DMS53 treated with DMSO at 0.1 percent for 48 hours (cell line): Measurements from ENCODE around the gene KCNG4.

Experiments used
- DNase-seq: peaks from one replicate; lab custom pipeline; 2025; ENCODE audit not compliant: unreplicated experiment; lab: John Stamatoyannopoulos, UW

KCNG4 gene

DNA sequence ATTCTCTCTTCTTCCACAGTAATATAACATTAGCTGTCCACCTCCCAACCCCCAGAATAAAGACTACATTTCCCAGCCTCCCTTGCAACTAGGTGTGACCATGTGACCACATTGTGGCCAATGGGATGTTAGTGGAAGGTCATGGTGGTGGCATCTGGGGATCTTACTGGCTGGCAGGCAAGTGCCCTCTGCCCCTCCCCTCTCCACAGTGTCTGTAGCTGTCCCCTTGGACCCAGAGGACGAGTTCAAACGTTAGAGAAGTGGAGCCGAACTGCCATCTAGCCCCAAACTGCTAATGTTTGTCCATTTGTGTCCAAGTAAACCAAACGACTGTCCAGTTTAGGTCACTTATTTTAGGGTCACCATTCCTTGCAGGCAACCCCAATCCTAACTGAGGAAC is 26.6 kb upstream of the KCNG4 start:
- no peak for DNase-seq

DNA sequence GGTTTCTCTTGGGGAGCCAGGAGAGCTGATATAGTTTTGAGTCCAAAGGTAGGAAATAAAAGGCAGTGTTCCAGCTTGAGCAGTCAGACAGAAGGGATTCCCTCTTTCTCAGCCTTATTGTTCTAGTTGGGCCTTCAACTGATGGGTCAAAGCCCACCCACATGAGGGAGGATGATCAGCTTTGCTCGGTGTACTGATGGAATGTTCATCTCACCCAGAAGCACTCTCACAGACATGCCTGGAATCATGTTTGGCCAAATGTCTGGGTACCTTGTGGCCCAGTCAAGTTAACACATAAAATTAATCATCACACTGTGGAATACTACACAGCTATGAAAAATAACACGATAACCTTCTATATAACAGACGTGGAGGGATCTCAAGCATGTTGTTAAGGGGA is 23.1 kb upstream of the KCNG4 start:
- DNase-seq: no peak

DNA sequence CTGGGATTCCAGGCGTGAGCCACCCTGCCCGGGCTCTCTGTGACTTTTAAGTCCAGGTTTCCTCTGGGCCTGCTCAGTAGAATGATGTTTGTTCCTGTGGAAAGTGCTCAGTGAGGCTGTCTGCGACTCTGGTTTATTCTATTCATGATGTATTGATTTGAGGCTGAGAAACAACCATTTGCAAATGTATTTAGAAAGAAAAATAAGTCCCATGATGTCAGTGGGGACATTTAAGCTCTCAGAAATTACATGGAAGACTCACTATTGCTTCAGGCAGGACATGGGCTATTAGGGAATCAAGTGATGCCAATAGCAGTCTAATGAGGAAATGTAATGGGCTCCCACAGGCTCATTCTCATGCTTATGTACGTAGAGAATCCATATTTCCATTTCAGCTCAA is 22.2 kb upstream of the KCNG4 start:
- no peak for DNase-seq

DNA sequence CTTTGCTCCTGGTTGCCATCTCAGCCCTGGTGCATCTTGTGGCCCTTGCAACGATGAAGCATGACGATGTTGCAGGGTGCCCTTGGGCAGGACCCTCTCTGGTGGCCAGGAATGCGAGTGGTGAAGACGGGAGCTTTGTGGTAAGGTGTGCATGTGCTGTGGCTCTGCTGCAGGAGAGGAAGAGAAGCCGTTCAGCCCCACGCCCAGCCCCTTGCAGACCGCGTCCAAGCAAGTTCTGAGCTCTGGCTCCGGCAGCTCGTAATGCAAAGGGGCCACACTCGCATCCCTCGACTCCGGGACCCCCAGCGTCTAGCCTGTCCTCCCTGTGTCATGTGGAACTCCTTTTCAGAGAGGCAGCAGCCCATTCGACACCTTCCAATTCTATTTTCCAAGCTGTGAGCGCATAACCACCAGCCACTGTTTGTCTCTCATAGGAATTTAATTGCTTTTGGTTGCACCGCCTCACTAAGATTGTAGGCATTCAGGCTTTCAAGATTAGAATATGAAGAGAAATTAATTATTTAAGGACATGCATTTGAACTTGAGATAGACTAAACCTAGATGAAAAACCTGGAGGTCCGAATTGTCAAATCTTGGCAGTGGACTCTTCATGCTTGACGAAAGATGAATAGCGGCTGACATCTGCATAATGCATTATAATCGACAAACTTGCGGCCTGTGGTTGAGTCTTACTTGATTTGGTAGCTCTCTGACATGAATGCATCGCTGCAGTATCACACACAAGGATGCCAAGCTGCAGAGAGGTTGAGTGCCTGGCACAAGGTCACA is 21.1 kb upstream of the KCNG4 start:
- DNase-seq: no peak

DNA sequence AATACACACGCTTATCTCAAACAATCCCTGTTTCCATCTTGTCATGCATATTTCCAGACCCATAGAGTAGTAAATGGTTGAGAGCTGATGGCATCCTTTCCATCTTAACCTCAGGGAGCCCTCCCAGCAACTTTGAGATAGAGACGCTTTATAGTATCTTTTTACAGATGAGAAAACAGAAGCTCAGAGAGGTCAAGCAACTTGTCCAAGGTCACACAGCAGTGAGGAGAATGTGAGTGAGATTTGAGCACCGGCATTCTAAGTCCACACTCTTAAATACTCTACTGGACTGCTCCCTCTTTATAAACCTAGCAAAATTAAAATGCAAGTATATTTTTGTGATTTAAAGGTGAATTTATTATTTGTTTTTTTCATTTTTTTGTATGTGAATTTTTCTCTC is 19.9 kb upstream of the KCNG4 start:
- no peak for DNase-seq

DNA sequence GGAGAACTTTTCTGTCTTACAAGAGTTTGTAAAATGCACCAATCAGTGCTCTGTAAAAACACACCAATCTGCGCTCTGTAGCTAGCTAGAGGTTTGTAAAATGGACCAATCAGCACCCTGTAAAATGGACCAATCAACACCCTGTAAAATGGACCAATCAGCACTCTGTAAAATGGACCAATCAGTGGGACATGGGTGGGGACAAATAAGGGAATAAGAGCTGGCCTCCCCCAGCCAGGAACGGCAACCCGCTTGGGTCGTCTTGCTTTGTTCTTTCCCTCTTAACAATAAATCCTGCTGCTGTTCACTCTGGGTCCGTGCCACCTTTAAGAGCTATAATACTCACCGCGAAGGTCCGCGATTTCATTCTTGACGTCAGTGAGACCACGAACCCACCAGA is 18.5 kb upstream of the KCNG4 start:
- DNase-seq: no peak

DNA sequence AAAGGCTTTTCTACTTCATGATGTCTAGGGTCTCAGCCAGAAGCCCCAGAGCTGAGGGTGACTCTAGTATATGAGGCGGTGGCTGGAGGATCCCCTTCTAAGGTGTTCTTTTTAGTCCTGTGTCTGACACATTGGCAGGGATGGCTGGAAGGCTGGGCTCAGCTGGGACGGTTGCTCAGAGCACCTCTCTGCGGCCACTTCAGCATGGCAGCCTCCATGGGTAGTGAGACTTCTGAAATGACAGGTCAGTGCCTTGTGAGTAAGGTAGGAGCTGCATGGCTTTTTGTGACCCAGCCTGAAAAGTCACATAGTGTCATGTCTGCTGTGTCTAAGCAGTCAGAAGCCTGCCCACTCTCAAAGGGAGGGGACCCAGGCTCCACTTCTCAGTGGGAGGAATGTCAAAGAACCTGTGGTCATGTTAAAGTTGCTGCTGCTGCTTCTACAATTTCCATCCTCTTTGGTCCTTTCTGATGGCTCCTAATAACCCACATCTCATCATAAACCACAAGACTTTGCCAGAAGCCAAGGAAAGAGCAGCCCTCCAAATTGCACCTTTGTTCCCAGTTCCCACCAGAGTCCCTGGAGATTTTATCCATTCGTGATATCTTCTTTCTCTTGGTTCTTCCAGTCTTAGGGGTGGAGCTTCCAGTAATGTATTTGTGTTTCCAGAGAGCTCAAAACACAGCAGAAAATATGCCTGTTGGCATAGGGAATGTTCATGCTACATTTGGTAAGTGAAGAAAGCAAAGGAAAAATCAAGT is 15.4 kb upstream of the KCNG4 start:
- DNase-seq: no peak

DNA sequence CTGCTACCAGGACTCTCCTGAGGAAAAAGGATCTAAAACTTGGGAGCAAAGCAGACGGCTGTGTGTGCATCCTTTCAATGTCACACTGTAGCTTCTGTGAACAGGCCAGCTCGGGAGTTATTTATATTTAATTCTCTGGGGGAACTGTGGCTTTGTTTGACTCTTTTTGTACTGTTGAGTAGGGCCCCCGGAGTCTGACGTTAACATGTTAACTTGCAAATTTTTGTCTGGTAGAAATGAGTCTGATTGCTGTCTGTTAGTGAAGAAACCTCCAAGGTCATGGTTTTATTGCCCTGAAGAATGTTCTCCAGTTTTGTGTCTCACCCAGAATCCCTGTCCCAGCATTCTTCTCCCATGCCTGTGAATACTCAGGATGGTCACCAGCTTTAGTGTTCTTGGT is 14.2 kb upstream of the KCNG4 start:
- DNase-seq: no peak

DNA sequence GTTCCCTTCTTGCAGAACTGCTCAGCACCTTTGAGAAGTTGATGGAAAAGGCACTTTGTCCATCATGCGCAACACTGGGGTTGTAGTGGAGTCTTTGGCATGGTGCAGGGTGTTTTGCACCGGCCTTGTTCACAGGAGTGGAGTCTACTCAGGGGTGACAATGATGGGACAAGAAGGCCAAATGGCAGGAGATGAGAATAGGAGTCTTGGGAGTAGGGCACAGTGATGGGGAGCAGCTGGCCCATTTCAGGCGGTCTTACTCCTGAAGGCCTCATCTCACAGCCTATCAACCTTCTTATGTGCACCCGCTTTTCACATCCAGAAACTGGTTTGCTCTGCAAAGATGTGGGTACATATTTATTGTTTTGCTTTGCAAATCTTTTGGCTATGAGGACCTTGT is 13.4 kb upstream of the KCNG4 start:
- DNase-seq: no peak

DNA sequence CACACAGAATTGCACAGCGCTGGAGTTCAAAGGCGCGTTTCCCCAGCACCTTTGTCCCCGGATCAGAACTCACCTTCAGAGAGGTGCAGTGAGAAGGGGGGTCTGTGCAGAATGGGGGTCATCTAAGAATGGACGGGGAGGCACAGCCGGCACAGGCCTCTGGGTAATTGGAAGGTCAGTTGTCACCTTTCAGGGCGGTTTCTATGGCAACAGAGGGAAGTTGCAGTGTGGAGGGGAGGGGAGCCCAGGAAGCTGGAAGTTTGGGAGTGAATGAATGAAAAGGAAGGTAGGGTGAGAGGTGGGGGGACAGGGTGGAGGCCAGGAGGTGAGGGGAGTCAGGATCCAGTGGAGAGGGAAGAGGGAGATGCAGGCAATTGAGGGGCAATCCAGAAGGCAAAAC is 12.4 kb upstream of the KCNG4 start:
- DNase-seq: no peak

DNA sequence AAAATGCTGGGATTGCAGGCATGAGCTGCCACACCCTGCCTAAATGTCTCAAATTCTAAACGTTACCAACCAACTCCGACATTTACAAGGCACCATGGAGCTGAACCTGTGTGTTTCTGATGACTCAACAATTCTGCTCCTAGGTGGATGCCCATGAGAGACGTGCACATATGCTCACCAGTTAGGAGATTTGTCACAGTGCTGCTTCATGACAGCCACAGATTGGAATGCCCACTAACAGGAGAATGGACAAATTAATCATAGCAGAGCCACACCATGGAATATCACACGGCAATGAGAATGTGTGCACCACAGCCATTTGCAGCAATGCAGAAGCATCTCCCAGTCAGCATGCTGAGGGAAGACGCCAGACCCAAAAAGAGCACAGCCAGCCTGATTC is 8.0 kb upstream of the KCNG4 start:
- DNase-seq: no peak

DNA sequence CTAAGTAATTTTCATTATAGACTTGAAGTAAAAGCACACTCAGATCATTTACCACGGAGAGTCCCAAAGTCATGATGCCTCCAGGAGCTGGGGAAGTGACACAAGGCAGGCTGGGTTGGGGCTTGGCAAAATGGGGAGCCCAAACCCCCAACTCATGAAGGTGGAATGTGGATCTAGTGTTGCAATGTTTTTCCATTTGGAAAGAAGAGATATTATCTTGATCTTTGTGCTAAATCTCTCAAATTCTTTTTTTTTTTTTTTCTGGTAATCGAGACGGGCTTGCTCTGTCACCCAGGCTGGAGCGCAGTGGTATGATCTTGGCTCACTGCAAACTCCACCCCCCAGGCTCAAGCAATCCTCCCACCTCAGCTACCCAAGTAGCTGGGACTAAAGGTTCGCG is 7.5 kb upstream of the KCNG4 start:
- DNase-seq: no peak

DNA sequence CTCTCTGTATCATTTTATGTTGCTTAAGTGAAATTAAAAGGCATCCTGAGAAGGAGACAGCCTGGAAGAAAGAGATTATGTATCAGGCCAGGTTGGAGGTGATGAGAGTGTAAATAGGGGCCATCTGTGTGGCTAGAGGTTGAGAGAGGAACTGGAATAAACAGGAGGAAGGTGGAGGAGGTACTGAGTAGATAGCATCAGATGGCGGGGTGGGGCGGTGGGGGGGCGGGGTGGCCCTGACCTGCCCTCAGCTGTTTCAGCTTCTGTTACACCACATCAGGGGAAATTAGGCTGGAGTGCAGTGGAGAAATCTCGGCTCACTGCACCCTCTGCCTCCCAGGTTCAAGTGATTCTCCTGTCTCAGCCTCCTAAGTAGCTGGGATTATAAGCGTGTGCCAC is 6.9 kb upstream of the KCNG4 start:
- DNase-seq: no peak

DNA sequence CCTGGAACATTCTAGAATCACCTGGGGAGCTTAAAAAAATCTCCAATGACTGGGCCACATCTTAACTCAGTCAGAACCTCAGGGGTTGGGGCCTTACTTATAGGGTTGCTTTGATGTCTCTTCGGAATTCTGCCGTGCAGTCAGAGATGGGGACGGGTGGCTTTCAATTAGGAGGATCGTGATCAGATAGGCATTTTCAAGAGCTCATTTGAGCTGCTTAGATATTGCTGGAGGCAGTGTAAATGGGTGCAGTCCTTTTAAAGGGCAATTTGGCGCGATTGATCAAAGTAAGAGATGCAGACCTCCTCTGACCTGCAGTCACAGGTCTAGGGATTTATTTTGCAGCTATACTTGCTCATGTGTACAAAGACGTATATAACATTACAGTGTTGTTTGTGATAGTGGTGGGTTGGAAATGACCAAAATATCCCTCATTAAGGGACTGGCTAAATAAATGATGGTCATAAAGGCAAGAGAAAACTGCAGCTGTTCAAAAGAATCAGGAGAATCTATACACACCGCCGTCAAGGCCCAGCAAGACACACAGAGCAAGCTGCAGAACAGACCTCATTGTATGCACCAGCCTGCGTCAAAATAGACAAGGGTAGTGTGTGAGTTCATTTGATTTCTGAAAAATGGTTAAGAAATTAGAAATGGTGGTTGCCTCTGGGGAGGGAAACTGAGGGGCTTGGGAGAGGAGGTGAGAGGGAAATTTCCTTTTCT is 6.3 kb upstream of the KCNG4 start:
- DNase-seq: no peak

DNA sequence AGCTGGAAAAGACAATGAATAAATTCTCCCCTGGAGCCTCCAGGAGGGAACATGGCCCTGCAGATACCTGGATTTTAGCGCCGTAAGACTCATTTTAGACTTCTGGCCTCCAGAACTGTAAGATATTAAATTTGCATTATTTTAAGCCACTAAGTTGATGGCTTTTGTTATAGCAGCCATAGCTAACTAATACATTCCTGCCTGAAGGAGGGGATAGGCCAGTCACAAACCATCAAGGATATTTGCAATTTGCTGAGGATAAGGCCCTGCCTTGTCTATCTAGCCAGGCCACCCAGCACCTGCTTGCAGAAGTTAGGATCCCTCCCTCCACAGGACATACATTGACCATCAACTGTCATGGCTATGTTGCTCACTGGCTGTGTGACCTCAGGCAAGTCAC is 4.9 kb upstream of the KCNG4 start:
- no peak for DNase-seq

DNA sequence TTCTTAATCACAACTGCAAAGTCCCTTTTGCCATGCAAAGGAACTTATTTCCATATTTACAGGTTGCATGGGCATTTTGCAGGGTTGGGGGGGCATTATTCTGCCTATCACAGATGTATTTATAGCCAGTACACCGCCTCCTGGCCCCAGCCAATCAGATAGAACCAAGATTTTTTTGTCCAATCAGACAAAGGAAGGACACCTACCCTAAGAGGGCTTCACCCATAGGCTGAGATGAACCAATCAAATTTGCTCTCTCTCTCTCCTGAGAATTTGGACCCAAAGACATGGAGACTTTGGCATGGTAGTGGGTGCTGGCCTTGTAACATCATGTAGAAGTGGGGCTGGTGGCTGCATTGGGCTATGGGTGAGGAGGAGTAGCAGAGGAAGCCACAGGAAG is 3.9 kb upstream of the KCNG4 start:
- no peak for DNase-seq

DNA sequence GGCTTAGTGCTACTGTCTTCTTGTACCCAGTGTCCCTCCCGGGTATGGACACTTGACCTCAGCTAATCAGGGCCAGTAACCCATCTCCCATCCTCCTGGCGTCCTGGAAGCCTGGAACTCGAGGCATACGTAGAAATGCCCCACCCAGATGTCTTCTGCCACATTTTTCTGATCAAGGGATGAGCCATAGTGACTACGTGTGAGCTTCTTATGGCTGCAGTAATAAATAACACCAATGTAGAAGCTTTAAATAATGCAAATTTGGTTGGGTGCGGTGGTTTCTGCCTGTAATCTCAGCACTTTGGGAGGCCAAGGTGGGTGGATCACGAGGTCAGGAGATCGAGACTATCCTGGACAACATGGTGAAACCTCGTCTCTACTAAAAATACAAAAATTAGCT is 3.0 kb upstream of the KCNG4 start:
- DNase-seq: no peak

DNA sequence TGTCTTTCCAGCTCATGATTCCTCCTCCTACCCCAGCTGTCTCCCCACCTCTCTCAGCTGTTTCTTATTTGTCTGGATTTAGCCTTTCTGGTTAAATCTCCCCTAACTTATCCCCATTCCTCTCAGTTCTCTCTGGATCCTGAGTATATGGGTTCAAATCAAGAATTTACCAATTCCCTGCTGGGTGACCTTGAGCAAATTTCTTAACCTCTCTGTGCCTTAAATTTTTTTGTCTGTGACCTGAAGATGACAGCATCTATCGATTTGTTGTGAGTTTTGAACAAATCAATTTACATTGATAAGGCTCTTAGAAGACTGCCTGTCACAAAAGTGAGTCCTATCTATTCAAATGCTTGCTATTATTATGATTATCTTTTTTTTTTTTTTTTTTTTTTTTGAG is 2.0 kb upstream of the KCNG4 start:
- DNase-seq: no peak

DNA sequence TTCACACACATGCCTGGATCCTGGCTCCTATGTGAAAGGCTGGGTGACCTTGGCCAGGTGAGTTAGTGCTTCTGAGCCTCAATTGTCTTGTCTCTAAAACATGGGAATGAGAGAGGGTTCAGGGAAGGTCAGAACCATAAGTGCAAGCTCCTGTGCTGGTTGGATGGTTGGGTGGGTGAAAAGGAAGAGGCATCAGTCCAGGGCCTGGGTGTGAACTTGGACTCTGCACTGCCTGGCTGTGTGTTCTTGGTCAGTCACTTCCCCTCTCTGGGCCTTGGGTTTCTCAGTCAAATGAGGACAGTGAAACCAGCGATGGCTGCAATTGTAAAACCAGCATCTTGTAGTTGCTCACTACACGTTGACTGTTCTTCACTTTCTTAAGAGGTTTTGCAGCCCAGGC is 643 bp upstream of the KCNG4 start:
- no peak for DNase-seq

DNA sequence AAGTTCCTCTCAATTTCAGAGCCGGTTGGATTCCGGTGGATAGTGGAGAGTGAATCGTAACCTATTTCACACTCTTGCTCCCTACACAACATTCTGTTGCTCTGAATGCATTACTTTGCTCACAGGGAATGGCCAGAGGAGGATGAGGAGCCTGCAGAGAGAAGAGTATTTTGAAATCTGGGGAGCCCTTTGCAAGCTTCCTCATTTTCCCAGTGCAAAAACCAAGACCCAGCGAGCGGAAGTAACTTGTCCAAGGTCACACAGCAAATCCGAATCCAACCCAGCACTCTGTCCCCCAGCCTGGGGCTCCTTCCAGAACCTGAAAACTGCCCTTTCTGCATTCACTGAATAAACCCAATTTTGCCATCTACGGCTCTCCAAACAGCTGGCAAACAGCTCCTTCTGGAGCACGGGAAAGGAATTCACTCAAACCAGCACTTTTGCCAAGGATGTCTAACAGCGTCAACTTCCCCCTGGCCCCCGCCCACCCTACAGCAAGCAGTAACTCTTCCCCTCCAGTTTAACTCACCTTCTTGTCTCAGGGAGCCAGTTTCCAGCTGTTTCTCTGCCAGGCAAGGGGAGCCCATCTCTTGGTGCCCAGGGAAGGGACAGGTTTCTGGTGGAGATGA is 557 bp downstream of the KCNG4 start:
- DNase-seq: no peak

DNA sequence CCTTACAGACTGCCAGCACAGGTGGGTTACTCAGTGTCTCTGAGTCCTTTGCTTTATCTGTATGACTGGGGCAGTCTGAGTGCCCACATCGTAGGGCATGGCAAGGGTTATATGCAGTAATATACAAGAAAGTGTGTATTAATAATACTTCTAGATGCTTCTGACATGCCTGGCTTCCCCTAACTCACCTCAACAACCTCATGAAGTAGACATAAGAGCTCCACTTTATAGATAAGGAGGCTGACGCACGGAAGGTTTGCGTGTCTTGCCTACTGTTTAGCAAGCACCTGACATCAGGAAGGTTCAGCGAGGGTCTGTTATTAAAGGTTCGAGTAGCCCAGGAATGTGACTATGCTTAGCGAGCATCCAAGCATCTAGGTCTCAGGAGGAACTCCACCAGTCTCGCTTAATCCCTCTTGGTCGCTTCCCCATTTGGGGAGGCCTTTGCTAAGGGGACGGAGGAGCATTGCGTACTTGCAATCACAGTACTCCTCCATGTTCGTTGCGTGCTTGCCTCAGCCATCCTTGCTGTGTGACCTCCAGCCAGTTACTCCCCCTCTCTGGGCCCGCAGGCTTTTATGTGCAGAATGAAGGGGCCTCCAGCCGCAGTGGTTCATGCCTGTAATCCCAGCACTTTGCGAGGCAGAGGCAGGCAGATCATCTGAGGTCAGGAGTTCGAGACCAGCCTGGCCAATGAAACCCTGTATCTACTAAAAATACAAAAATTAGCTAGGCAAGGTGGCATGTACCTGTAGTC is 1.6 kb downstream of the KCNG4 start:
- no peak for DNase-seq
